CD14-positive monocyte (primary cell): ENCODE measurements around the gene PPP2R2C. TPM values are rescaled to one million over a fixed set of nuclear protein-coding genes. Genes with fewer than 3 reads are reported as not detected.

Experiments used
- DNase-seq, 3 donors: peaks; one replicate each; pipeline ENCODE4 v3.0.0-alpha.2; 2011 to 2022
- H2AFZ ChIP-seq: 2 replicates; pipeline ENCODE4 v1.6.0; 2012; ENCODE audit warnings: mild to moderate bottlenecking, low read depth, low read length, inconsistent platforms; ENCODE audit not compliant: insufficient read depth, poor library complexity, severe bottlenecking
- H3K27ac ChIP-seq, 2 donors: 1 replicate in 1 of 2; 2 replicates in 1 of 2; pipeline ENCODE4 v1.5.1; 2012 to 2013; ENCODE audit warnings: low read length in 2 of 2, control low read depth in 1 of 2, inconsistent platforms in 1 of 2, low read depth in 1 of 2, mild to moderate bottlenecking in 1 of 2
- H3K27me3 ChIP-seq, 2 donors: one replicate each; pipeline versions ENCODE4 v1.6.0 to v1.6.1; 2011 to 2013; ENCODE audit warnings: low read length in 2 of 2; ENCODE audit not compliant: control insufficient read depth in 2 of 2, insufficient read depth in 2 of 2
- H3K36me3 ChIP-seq, 2 donors: replicated peaks in 1 of 2; 1 replicate in 1 of 2; 2 replicates in 1 of 2; pipeline versions ENCODE4 v1.5.1 to v1.6.1; 2012 to 2013; ENCODE audit warnings: low read length in 2 of 2, control low read depth in 1 of 2, inconsistent platforms in 1 of 2, mild to moderate bottlenecking in 1 of 2; ENCODE audit not compliant: insufficient read depth in 2 of 2, control insufficient read depth in 1 of 2
- H3K4me1 ChIP-seq, 2 donors: 1 replicate in 1 of 2; 2 replicates in 1 of 2; pipeline versions ENCODE4 v1.5.1 to v1.6.1; 2012 to 2013; ENCODE audit warnings: low read length in 2 of 2, control low read depth in 1 of 2, inconsistent platforms in 1 of 2, mild to moderate bottlenecking in 1 of 2, moderate library complexity in 1 of 2; ENCODE audit not compliant: insufficient read depth in 2 of 2, control insufficient read depth in 1 of 2
- H3K4me2 ChIP-seq: replicated peaks from 2 replicates; pipeline ENCODE3; 2012; ENCODE audit warnings: low read length, moderate library complexity, mild to moderate bottlenecking; ENCODE audit not compliant: poor library complexity, severe bottlenecking; ENCODE audit errors: extremely low read depth
- H3K4me3 ChIP-seq, 3 experiments: fragments of 200-600 bp in 1 of 3; sonication (generic) in 1 of 3; replicated peaks in 1 of 3; 1 replicate in 2 of 3; 2 replicates in 1 of 3; pipeline ENCODE4 v1.5.1; 2011 to 2013; ENCODE audit warnings: low read length in 3 of 3, mild to moderate bottlenecking in 3 of 3, control low read depth in 2 of 3, low read depth in 2 of 3, inconsistent platforms in 1 of 3, moderate library complexity in 1 of 3
- H3K79me2 ChIP-seq: 2 replicates; pipeline ENCODE4 v1.6.0; 2012; ENCODE audit warnings: mild to moderate bottlenecking, control low read depth, inconsistent platforms, low read length, moderate library complexity; ENCODE audit not compliant: insufficient read depth
- H3K9ac ChIP-seq: 2 replicates; pipeline ENCODE4 v1.6.0; 2017; ENCODE audit warnings: low read length, mild to moderate bottlenecking; ENCODE audit not compliant: insufficient read depth, poor library complexity, severe bottlenecking
- H3K9me3 ChIP-seq, 2 donors: replicated peaks in 1 of 2; 1 replicate in 1 of 2; 2 replicates in 1 of 2; pipeline versions ENCODE4 v1.5.1 to v1.6.1; 2012 to 2013; ENCODE audit warnings: low read length in 2 of 2, control low read depth in 1 of 2; ENCODE audit not compliant: control insufficient read depth in 1 of 2, insufficient read depth in 1 of 2
- H4K20me1 ChIP-seq: 2 replicates; pipeline ENCODE4 v1.6.0; 2012; ENCODE audit warnings: mild to moderate bottlenecking, low read length, control low read depth, moderate library complexity; ENCODE audit not compliant: insufficient read depth
- H3K27ac Mint-ChIP-seq, 7 donors: one replicate each; pipeline ENCODE4 v1.8.0; 2020; ENCODE audit warnings: mild to moderate bottlenecking in 7 of 7, mixed read lengths in 7 of 7, moderate library complexity in 6 of 7, inconsistent platforms in 2 of 7
- H3K27me3 Mint-ChIP-seq, 3 donors: one replicate each; pipeline ENCODE4 v1.8.0; 2021 to 2022; ENCODE audit warnings: low read depth in 3 of 3, mild to moderate bottlenecking in 3 of 3, mixed read lengths in 3 of 3, moderate library complexity in 3 of 3, inconsistent platforms in 1 of 3
- H3K36me3 Mint-ChIP-seq, 2 donors: one replicate each; pipeline ENCODE4 v1.8.0; 2020; ENCODE audit warnings: mixed read lengths in 2 of 2, inconsistent platforms in 1 of 2, mild to moderate bottlenecking in 1 of 2
- H3K4me1 Mint-ChIP-seq: one replicate; pipeline ENCODE4 v1.8.0; 2020; ENCODE audit warnings: mild to moderate bottlenecking, mixed read lengths
- H3K4me3 Mint-ChIP-seq, 2 donors: one replicate each; pipeline ENCODE4 v1.8.0; 2020; ENCODE audit warnings: mild to moderate bottlenecking in 2 of 2, mixed read lengths in 2 of 2, moderate library complexity in 1 of 2
- H3K9me3 Mint-ChIP-seq, 7 donors: one replicate each; pipeline ENCODE4 v1.8.0; 2020 to 2022; ENCODE audit warnings: mixed read lengths in 7 of 7, mild to moderate bottlenecking in 6 of 7, moderate library complexity in 6 of 7, inconsistent platforms in 2 of 7
- CTCF ChIP-seq: fragments of 200-600 bp; IDR thresholded peaks from one replicate; pipeline ENCODE4 v1.8.0; 2022; ENCODE audit warnings: antibody characterized with exemption, mild to moderate bottlenecking
- WGBS: methylation state at CpG from one replicate; pipeline ENCODE4 v1.1.5; 2013; ENCODE audit warnings: missing lambda C conversion rate; ENCODE audit not compliant: insufficient coverage; 5-methylcytosine and 5-hydroxymethylcytosine counted together
- intact Hi-C, 2 donors: fragments of 100-400 bp; cut with micrococcal nuclease; formaldehyde crosslinking; loops; one replicate each; pipeline versions ENCODE4 v1.15.0 to v1.15.1; 2023
- polyA plus RNA-seq, 3 donors: library from polyadenylated mRNA; depleted of rRNA in 1 of 3; unstranded in 2 of 3; stranded (reverse) in 1 of 3; fragments of 300-500 nt in 2 of 3; fragments of >200 nt in 1 of 3; fragmentation: Illumina TruSeq in 2 of 3; gene quantifications; 1 replicate in 2 of 3; 2 replicates in 1 of 3; pipeline ENCODE4 v1.2.3, GENCODE V29; 2012 to 2021

The PPP2R2C gene
- polyA plus RNA-seq, 3 donors: not detected

- intact Hi-C loops: no loop called here
- H3K27ac ChIP-seq: no peak overlapping the region
- no peak overlapping the region for H3K4me3 ChIP-seq
- peaks cover 14 to 27% of the 10 kb centered on the region in 2 donors for H3K27me3 ChIP-seq
- no peaks in the 10 kb centered on the region for H3K36me3 ChIP-seq
- no peaks in the 10 kb centered on the region for H3K4me1 ChIP-seq
- WGBS: 92% methylated on average over 3 of the region's 7 CpGs
- H3K4me2 ChIP-seq: no peak overlapping the region
- H2AFZ ChIP-seq: no peak overlapping the region
- DNase-seq: no peak
- H3K9me3 ChIP-seq: peaks cover 6 to 13% of the 10 kb centered on the region in 2 donors
- Mint-ChIP-seq H3K9me3 (peaks cover 5 to 14% (median 8%) of the 10 kb centered on the region in 7 donors), H3K36me3 (no peaks in the 10 kb centered on the region), H3K27me3 (peaks cover 42 to 47% (median 44%) of the 10 kb centered on the region in 3 donors), H3K4me3 (peak overlapping the region in 1 of 2 donors; percentile 56), H3K27ac (peak overlapping the region in 1 of 7 donors; percentile 26), H3K4me1 (no peaks in the 10 kb centered on the region)
- H4K20me1 ChIP-seq: no peaks in the 10 kb centered on the region
- H3K9ac ChIP-seq: no peak overlapping the region
- no peak for TF ChIP-seq CTCF
- H3K79me2 ChIP-seq: no peaks in the 10 kb centered on the region
Observed at GRCh38 chr4:6309777-6310176, 162.6 kb downstream of the PPP2R2C start.

GRCh38 chr4:6308899-6309643, 163.3 kb downstream of the PPP2R2C start:
- Mint-ChIP-seq H3K4me3 (peak overlapping the region in 1 of 2 donors; percentile 75), H3K4me1 (no peaks in the 10 kb centered on the region), H3K27me3 (peaks cover 40 to 44% (median 43%) of the 10 kb centered on the region in 3 donors), H3K27ac (no peak overlapping the region), H3K36me3 (no peaks in the 10 kb centered on the region), H3K9me3 (peaks cover 5 to 14% (median 8%) of the 10 kb centered on the region in 7 donors)
- no peak overlapping the region for H3K4me2 ChIP-seq
- no peak overlapping the region for H3K4me3 ChIP-seq
- no peak overlapping the region for H2AFZ ChIP-seq
- no peak overlapping the region for H3K27ac ChIP-seq
- no peaks in the 10 kb centered on the region for H4K20me1 ChIP-seq
- H3K27me3 ChIP-seq: peaks cover 14 to 27% of the 10 kb centered on the region in 2 donors
- no peak overlapping the region for H3K9ac ChIP-seq
- 5% methylated on average over 57 of the region's 65 CpGs for WGBS
- no peak for TF ChIP-seq CTCF
- H3K4me1 ChIP-seq: no peaks in the 10 kb centered on the region
- H3K79me2 ChIP-seq: no peaks in the 10 kb centered on the region
- intact Hi-C loops: no loop called here
- peaks cover 6 to 13% of the 10 kb centered on the region in 2 donors for H3K9me3 ChIP-seq
- DNase-seq: no peak
- H3K36me3 ChIP-seq: no peaks in the 10 kb centered on the region
